Activated naive CD8-positive, alpha-beta T cell treated with anti-CD3 and anti-CD28 coated beads, Interleukin-2, amount 50 U/mL, for 24 hours (primary cell): ENCODE measurements around the gene APLF.
"Not testable (repeated sequence)": the region's sequence is repeated elsewhere in the genome, so short reads cannot be mapped to it uniquely, and the experiment has no call there.

Experiments
- ATAC-seq: fragments of 150-1000 bp; cut with Tn5 transposase; one replicate; pipeline ENCODE4 v1.10.0; 2021
- DNase-seq: peaks from one replicate; pipeline ENCODE4 v3.0.0; 2021
- H3K27ac Mint-ChIP-seq: one replicate; pipeline ENCODE4 v1.8.0; 2021; ENCODE audit warnings: mild to moderate bottlenecking, mixed read lengths
- H3K27me3 Mint-ChIP-seq: one replicate; pipeline ENCODE4 v1.8.0; 2021; ENCODE audit warnings: mixed read lengths
- H3K36me3 Mint-ChIP-seq: one replicate; pipeline ENCODE4 v1.8.0; 2021; ENCODE audit warnings: low read depth, mixed read lengths
- H3K4me1 Mint-ChIP-seq: one replicate; pipeline ENCODE4 v1.8.0; 2021; ENCODE audit warnings: mixed read lengths
- H3K4me3 Mint-ChIP-seq: one replicate; pipeline ENCODE4 v1.8.0; 2021; ENCODE audit warnings: mild to moderate bottlenecking, moderate library complexity, mixed read lengths
- H3K9me3 Mint-ChIP-seq: one replicate; pipeline ENCODE4 v1.8.0; 2021; ENCODE audit warnings: mixed read lengths

The APLF gene

GRCh38 chr2:68482296-68482820 is 15.0 kb downstream of the APLF start:
- Mint-ChIP-seq H3K4me1 (peaks cover 8% of the 10 kb centered on the region), H3K27me3 (no peaks in the 10 kb centered on the region), H3K9me3 (no peaks in the 10 kb centered on the region), H3K27ac (no peak overlapping the region), H3K36me3 (no peaks in the 10 kb centered on the region), H3K4me3 (no peak overlapping the region)
- ATAC-seq (peak; percentile 36), DNase-seq (no peak)

- no peaks in the 10 kb centered on the region for H3K36me3 Mint-ChIP-seq
- ATAC-seq (no peak), DNase-seq (no peak)
- H3K4me3 Mint-ChIP-seq: no peak overlapping the region
- no peaks in the 10 kb centered on the region for H3K9me3 Mint-ChIP-seq
- no peaks in the 10 kb centered on the region for H3K27me3 Mint-ChIP-seq
- H3K4me1 Mint-ChIP-seq: peaks cover 12% of the 10 kb centered on the region
- H3K27ac Mint-ChIP-seq: no peak overlapping the region
These were observed 15.6 kb downstream of the APLF start for GRCh38 chr2:68483011-68483410.

- DNase-seq (no peak), ATAC-seq (no peak)
- H3K9me3 Mint-ChIP-seq: no peaks in the 10 kb centered on the region
- H3K4me3 Mint-ChIP-seq: no peak overlapping the region
- no peak overlapping the region for H3K27ac Mint-ChIP-seq
- no peaks in the 10 kb centered on the region for H3K36me3 Mint-ChIP-seq
- H3K4me1 Mint-ChIP-seq: peaks cover 7% of the 10 kb centered on the region
- H3K27me3 Mint-ChIP-seq: no peaks in the 10 kb centered on the region
These were observed 20.5 kb downstream of the APLF start for GRCh38 chr2:68487773-68488355.

GRCh38 chr2:68488605-68489004 is 21.2 kb downstream of the APLF start:
- not testable (repeated sequence) for H3K4me3 Mint-ChIP-seq, DNase-seq, H3K27ac Mint-ChIP-seq, ATAC-seq, H3K27me3 Mint-ChIP-seq, H3K4me1 Mint-ChIP-seq, H3K36me3 Mint-ChIP-seq, H3K9me3 Mint-ChIP-seq

- DNase-seq (no peak), ATAC-seq (no peak)
- H3K4me1 Mint-ChIP-seq: peaks cover 7% of the 10 kb centered on the region
- H3K4me3 Mint-ChIP-seq: no peak overlapping the region
- H3K27ac Mint-ChIP-seq: no peak overlapping the region
- H3K27me3 Mint-ChIP-seq: no peaks in the 10 kb centered on the region
- H3K36me3 Mint-ChIP-seq: peaks cover 3% of the 10 kb centered on the region
- H3K9me3 Mint-ChIP-seq: no peaks in the 10 kb centered on the region
These were observed 21.9 kb downstream of the APLF start for GRCh38 chr2:68489282-68489681.

GRCh38 chr2:68491582-68491981 is 24.2 kb downstream of the APLF start:
- ATAC-seq: no peak
- H3K4me1 Mint-ChIP-seq: peaks cover 7% of the 10 kb centered on the region
- peaks cover 12% of the 10 kb centered on the region for H3K36me3 Mint-ChIP-seq

GRCh38 chr2:68499133-68499532 is 31.7 kb downstream of the APLF start:
- no peaks in the 10 kb centered on the region for H3K4me1 Mint-ChIP-seq
- H3K36me3 Mint-ChIP-seq: peaks cover 14% of the 10 kb centered on the region
- no peak overlapping the region for H3K4me3 Mint-ChIP-seq
- no peak for DNase-seq
- no peak for ATAC-seq
- no peaks in the 10 kb centered on the region for H3K27me3 Mint-ChIP-seq
- no peak overlapping the region for H3K27ac Mint-ChIP-seq
- H3K9me3 Mint-ChIP-seq: peaks cover 8% of the 10 kb centered on the region

More at GRCh38 chr2:68491582-68491981, 24.2 kb downstream of the APLF start:
- DNase-seq: no peak
- Mint-ChIP-seq H3K27ac (no peak overlapping the region), H3K27me3 (no peaks in the 10 kb centered on the region), H3K9me3 (peaks cover 8% of the 10 kb centered on the region), H3K4me3 (no peak overlapping the region)

GRCh38 chr2:68500649-68501048 is 33.3 kb downstream of the APLF start:
- ATAC-seq (no peak), DNase-seq (no peak)
- Mint-ChIP-seq H3K27ac (no peak overlapping the region), H3K27me3 (no peaks in the 10 kb centered on the region), H3K4me1 (peaks cover 3% of the 10 kb centered on the region), H3K36me3 (peaks cover 8% of the 10 kb centered on the region), H3K9me3 (no peaks in the 10 kb centered on the region), H3K4me3 (no peak overlapping the region)

- Mint-ChIP-seq H3K36me3 (peaks cover 3% of the 10 kb centered on the region), H3K9me3 (no peaks in the 10 kb centered on the region), H3K4me3 (no peak overlapping the region), H3K4me1 (peaks cover 13% of the 10 kb centered on the region), H3K27ac (no peak overlapping the region), H3K27me3 (no peaks in the 10 kb centered on the region)
- no peak for DNase-seq
- ATAC-seq: no peak
These were observed 34.4 kb downstream of the APLF start for GRCh38 chr2:68501768-68502167.

GRCh38 chr2:68505603-68506159 is 38.3 kb downstream of the APLF start:
- Mint-ChIP-seq H3K4me3 (no peak overlapping the region), H3K27ac (peak overlapping the region; percentile 30), H3K27me3 (no peaks in the 10 kb centered on the region), H3K9me3 (peaks cover 5% of the 10 kb centered on the region), H3K4me1 (peaks cover 15% of the 10 kb centered on the region), H3K36me3 (peaks cover 6% of the 10 kb centered on the region)
- ATAC-seq (no peak), DNase-seq (no peak)

GRCh38 chr2:68506170-68506569 is 38.8 kb downstream of the APLF start:
- H3K4me1 Mint-ChIP-seq: peaks cover 15% of the 10 kb centered on the region
- peak overlapping the region; percentile 30 for H3K27ac Mint-ChIP-seq
- H3K4me3 Mint-ChIP-seq: no peak overlapping the region
- peaks cover 5% of the 10 kb centered on the region for H3K9me3 Mint-ChIP-seq
- ATAC-seq (no peak), DNase-seq (no peak)
- H3K27me3 Mint-ChIP-seq: no peaks in the 10 kb centered on the region
- H3K36me3 Mint-ChIP-seq: peaks cover 6% of the 10 kb centered on the region

GRCh38 chr2:68512326-68512725 is 44.9 kb downstream of the APLF start:
- DNase-seq (no peak), ATAC-seq (no peak)
- Mint-ChIP-seq H3K9me3 (peaks cover 5% of the 10 kb centered on the region), H3K27me3 (no peaks in the 10 kb centered on the region), H3K27ac (no peak overlapping the region), H3K4me3 (no peak overlapping the region), H3K36me3 (peaks cover 6% of the 10 kb centered on the region), H3K4me1 (no peaks in the 10 kb centered on the region)

- Mint-ChIP-seq H3K4me3 (no peak overlapping the region), H3K9me3 (peaks cover 5% of the 10 kb centered on the region), H3K36me3 (peaks cover 5% of the 10 kb centered on the region), H3K27me3 (no peaks in the 10 kb centered on the region), H3K4me1 (no peaks in the 10 kb centered on the region), H3K27ac (no peak overlapping the region)
- ATAC-seq (no peak), DNase-seq (no peak)
These were observed 45.6 kb downstream of the APLF start for GRCh38 chr2:68512966-68513365.

GRCh38 chr2:68514316-68514929 is 47.0 kb downstream of the APLF start:
- Mint-ChIP-seq H3K9me3 (no peaks in the 10 kb centered on the region), H3K4me1 (no peaks in the 10 kb centered on the region), H3K27me3 (no peaks in the 10 kb centered on the region), H3K4me3 (no peak overlapping the region), H3K36me3 (no peaks in the 10 kb centered on the region), H3K27ac (no peak overlapping the region)
- DNase-seq: no peak
- ATAC-seq: no peak
